Measurements from ENCODE around the gene MAP1LC3B.

MAP1LC3B gene

DNA sequence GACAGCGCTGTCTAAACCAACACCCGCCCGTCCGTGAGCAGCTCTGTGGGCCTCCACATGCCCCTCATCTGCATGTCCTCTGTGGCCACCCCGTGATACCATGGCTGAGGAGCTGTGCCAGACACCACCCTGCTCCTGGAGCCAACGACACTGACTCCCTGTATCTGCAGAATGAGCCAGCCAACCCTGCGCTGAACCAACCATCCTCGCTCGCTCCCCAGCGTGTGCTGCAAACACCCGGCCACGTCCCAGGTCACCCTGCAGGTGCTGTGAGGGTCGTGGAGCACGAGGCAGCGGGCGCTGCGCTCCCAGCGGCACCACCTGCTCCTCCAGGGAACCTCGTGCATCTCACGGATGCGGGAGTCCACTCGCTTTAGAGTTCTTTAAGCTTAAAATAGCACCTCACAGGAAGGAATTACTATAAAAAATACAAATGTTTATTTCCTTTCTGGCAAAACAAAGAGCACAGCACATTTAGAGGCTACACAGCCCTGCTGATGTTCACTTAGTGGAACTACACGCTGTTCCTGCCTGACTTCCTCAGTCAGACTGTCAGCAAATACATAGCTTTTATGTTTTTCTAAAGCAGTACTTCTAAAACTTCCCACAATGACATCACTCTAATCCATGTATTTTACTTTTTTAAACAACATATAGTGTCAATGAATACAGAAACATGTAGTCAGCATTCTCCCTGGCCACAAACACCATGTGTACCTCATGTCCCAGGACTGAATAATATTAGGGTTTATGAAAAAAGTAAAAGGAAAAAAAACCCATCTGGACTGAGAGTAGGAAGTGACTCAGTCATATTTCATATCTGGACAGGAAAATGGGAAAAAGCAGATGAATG is 43.5 kb downstream of the MAP1LC3B start:
- no peak for DNase-seq

DNA sequence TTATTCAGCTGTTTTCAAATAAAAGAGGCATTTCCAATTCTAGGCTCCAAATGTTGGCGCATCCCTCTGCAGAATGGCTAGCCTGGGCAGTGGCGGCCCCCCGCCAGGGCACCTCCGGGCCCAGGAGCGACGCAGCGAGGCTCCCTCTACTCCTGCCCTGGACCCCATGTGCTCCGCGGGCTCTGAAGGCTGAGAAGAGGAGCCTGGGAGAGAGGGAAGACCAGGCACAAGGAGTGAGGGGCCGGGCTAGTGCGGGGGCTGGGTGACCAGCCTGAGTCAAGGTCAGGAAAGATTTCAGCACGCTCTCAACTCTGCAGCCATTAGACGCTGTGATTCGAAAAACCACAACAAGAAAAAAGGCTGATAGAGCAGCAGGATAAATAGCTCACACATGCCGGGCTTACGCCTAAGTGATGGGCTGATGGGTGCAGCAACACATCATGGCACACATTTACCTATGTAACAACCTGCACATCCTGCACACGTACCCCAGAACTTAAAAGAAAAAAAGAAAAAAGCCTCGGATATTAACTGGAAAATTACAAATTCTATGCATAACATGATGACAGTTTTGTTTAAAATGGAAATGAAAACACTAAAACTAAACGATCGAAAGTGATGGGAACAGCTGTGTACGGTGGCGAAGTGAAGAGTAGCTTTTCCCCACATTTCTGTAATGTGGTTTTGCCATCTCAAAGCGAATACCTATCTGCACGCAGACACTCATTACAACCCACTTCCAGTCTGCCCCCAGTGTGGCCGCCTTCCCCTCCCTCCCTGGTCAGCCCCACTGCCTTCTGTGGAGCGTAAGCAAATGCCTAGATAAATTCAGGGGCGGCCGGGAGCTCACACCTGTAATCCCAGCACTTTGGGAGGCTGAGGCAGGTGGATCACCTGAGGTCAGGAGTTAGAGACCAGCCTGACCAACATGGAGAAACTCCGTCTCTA is 44.4 kb downstream of the MAP1LC3B start:
- DNase-seq = no peak

DNA sequence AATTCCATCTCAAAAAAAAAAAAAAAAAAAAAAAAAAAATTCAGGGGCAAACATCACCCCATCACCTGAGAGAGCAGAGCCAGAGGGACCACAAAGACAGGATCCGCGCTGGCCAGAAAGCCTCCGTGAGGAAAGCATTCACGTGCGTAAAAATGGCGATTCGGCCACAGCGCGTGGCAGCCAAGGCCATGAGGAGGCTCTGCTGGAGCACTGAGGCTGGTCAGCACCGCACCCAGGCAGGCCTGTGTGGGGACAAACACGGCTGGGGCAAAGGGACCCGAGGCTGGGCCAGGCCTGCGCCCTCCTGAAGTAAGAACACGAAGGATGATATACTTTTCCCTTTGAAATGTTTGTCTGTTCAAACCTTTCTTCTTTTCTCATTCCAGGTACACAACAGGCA is 45.2 kb downstream of the MAP1LC3B start:
- no peak for DNase-seq

DNA sequence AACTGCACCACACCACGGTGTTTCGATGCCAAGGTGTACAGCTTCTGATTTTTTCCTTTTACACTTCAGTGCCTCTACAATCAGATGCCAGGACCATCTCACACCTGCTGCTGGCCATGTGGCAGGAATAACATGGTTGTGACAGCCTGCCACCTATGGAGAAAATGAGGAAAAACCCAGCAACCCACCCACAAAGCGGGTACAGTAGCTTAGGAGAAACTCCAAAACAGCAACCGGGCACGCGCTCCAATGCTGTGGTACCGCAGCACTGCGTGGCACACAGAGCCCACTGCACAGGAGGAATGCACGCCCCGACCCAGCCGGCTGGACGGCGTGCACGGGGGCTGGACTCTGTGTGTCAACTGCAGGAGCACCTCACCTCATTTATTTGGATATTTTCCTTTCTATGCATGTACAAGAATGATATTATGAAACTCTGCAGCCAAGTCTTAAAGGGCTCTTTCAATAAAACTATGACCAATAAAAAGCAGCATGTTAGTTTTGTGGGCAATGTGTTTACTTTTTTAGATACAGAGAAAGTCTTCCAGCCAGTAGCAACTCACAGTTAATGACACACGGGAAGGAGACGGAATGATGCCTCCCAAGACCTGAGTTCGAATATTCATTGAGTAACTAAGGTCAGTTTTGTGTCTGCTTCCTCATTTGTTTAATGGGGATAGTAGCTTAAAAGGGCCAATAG is 45.9 kb downstream of the MAP1LC3B start:
- DNase-seq = no peak

DNA sequence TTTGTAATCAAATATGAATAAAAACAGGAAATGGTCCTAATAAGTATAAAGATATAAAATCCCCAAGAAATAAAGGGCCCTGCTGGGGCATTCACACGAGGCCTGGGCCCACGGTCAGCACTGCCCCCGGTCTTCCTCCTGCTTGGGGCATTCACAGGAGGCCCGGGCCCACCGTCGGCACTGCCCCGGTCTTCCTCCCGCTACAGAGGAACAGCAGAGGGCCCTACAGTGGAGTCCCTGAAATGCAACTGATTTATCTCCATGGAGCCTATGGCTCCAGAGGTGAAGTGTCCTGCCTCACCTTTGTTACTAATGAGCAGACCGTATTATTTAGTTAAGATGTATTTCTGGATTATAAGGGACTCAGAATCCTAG is 46.5 kb downstream of the MAP1LC3B start:
- DNase-seq = no peak

DNA sequence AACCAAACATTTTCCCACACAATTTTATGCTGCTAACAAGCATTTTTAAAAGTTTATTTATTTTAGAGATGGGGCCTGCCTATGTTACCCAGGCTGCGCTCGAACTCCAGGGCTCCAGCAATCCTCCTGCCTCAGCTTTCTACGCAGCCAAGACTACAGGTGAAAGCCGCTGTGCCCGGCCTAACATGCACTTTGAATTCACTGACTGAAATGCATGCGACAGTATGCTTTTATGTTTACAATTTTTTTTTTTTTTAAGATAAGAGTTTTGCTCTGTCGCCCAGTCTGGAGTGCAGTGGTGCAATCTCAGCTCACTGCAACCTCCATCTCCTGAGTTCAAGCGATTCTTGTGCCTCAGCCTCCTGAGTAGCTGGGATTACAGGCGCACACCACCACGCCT is 47.8 kb downstream of the MAP1LC3B start:
- no peak for DNase-seq

DNA sequence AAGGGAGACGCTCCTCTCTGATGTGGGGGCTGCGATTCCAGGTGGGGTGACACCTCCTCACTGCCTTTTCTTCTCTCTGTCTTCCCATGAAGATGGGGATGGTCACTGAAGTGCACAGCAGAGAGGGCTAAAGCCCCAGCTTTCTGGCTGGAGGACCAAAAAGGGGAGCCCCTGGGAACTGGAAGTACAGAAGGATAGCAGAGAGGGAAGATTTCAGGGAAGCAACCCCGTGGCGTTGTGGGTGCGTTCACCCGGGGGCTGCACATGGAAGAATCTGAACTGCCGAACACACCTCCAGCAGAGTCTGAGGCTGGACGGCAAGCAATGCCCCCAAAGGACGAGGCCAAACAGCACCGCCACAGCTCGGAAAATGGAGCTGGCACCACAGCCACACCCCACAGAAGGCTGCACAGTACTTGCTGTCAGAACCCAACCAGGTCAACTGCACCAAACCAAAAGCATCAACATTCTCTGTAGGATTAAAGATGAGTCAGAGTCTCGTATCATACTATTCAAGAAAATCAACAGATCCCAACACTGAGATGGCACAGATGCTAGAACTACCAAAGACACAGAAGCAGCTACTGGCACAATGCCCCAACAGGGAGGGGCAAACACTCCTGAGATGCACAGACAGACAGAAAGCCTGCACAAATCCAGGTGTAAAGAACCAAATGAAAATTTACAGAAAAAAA is 49.9 kb downstream of the MAP1LC3B start:
- DNase-seq = no peak

DNA sequence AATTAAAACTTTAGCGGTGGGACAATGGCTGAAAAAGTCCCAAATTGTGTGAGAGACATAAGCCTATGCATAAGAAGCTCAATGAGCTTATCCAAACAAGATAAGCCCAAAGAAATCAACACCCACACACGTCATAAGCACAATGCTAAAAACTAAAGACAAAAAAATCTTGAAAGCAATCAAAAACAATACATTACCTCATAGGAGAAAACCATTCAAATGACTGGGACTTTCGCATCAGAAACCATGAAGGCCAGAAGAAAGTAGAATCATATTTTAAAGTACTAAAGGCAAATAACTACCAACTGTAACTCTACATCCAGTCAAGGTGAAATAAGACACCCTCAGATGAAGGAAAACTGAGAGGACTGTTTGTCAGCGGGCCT is 50.4 kb downstream of the MAP1LC3B start:
- DNase-seq = no peak

DNA sequence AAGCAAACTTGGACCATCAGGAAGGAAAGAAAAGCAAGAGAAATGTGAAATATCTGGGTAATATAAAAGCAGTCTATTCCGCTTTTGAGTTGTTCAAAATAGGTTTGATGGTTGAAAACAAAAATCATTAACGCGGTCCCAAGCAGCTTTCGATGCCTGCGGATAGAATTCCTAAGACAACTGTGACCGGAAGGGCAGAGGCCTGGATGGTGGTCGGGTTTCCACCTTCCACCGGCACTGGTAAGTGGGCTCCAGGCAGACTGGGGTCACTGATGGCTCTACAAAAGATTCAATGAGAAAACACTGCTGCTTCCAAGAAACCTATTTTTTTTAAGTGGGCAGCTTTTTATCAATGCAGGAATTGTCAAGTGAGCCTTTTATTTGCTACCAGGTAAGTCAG is 50.9 kb downstream of the MAP1LC3B start:
- DNase-seq = no peak

DNA sequence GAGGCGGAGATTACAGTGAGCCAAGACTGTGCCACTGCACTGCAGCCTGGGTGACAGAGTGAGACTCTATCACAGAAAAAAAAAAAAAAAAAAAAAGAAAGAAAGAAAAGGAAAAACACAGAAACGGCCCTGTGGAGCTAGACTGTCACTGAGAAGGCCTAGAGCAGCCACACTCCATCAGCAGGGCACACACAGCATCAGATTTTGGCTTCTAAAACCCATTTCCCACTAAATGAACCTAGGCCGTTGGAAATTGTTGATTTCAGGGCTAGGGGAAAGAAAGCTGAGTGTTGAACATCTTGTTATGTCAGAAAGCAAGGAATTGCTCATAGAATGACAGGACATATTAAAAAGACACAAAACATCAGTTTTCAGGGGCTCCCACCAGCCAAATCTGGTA is 51.8 kb downstream of the MAP1LC3B start:
- no peak for DNase-seq

DNA sequence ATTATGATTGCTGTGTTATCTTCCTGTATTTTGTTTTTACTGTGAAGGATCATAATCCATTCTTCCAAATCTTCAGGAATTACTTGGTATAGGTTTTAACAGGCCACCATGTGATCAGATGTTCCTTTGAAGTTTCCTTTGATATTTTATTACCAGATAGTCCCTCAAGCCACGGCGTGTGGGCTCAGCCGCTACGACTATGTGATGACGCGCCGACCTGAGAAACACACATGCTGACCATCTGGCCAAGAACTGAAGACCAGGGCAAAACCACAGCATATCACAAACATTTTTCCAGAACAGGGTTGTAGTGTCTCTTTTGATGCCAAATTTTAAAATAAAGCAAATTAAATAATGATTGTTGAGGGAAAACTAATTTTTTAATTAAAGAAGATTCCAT is 53.4 kb downstream of the MAP1LC3B start:
- DNase-seq = no peak

DNA sequence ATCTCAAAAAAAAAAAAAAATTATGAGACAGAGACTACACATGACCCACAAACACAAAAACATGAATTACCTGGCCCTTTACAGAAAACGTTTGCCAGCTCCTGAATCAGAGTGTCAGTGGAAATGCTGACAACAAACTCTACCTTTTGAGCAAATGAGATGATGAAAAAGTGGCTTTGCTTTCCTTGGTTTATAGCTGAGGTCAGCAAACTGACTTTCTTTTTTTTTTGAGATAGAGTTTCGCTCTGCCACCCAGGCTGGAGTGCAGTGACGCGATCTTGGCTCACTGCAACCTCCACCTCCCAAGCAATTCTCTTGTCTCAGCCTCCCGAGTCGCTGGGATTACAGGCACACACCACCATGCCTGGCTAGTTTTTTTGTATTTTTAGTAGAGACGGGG is 54.3 kb downstream of the MAP1LC3B start:
- DNase-seq = no peak

DNA sequence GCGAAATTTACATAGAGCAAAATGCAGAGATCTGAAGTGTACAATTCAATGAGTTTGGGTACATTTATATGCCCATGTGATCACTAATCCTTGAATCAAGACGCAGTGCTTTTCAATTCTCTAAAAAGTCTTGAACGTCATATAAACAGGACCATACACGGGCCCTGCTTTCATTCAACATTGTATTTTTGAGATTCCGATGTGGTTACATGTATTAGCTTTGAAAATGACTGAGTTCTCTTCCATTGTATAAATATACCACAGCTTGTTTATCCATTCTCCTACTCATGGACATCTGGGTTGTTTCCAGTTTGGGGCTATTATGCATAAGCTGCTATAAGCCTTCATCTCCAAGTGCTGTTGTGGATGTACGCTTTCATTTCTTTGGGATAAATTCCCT is 55.2 kb downstream of the MAP1LC3B start:
- DNase-seq = no peak

DNA sequence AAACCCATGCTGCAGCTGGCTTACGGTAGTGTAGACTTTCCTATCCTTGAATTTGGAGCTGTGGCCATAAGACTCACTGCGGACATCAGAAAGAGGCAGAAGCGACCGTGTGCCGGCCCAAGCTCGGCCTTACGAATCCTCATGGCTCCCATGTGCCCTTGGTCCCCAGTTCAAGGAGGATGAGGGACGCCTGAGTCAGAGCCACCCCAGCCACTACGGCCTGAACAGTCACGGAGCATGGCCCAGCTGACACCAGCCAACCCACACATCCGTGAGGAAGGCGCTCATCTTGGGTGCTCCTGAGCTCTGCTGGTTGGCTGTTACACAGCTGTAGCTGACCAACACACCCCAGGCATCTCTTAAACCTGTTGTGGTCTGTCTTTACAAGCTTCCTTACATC is 56.7 kb downstream of the MAP1LC3B start:
- no peak for DNase-seq

DNA sequence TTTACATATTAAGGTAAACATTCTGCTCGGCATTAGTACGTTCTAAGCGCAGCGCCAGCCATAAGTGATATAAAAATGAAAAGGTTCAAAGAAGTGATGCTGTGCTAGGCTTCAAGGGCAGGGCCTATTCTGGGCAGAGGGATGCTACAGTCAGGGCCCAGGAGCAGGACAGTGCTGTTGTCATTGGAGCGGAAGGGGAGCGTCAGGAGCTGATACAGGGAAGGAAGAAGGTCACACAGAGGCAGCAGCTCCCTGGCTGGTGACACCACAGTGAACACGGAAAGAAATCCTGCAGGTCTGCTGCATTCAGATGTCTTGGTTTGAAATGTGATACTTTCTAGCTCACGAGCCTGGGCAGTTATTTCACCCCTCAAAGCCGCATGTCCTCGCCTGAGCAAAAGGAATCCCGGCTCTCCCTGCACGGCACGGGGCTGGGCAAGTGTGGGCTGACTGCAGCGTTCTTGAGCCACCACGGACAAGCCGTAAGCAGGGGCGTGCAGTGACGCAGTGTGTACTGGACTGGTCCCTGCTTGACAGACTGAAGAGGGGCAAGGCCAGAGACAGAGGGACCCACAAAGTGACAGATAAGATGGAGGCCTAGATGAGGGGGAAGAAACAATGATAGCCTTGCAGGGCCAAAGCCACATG is 59.6 kb downstream of the MAP1LC3B start:
- no peak for DNase-seq

DNA sequence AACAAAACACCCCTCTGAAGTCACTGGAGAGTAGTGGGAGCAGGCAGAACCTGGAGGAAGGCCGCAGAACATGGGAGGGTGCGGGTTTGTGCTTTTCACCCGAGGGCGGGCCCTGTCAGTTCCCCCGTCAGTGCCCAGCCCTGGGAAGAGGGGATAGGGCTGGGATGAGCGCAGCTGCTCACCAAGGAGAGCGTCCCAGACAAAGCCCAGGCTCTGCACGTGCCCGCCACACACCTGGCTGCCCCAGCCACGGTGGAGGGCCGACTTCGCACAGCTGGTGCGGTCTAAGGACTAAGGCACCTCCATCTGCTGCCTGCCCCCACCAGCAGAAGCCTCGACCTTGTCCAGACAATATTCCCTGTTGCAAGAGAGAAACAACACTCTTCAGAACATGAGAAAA is 61.2 kb downstream of the MAP1LC3B start:
- no peak for DNase-seq

All from NCI-H446 (cell line).